Natural killer cell treated with Interleukin-12 subunit alpha and Interleukin-12 subunit beta and Interleukin-15 and Interleukin-18, amount 100 ng/mL, for 72 hours (primary cell): ENCODE measurements around the gene RFT1. TPM values are rescaled to one million over a fixed set of nuclear protein-coding genes. Genes with fewer than 3 reads are reported as not detected.

Experiments
- ATAC-seq, 2 donors: fragments of 150-1000 bp; cut with Tn5 transposase in 1 of 2; sonication (Bioruptor Pico), chemical (Tn5 transposase) in 1 of 2; 2 replicates each; pipeline ENCODE4 v1.10.0; 2021
- DNase-seq: peaks from one replicate; pipeline ENCODE4 v3.0.0; 2022; ENCODE audit warnings: low spot score
- H3K27ac Mint-ChIP-seq, 2 donors: 1 replicate in 1 of 2; 2 replicates in 1 of 2; pipeline ENCODE4 v1.8.0; 2022; ENCODE audit warnings: mixed read lengths in 2 of 2, mild to moderate bottlenecking in 1 of 2, moderate library complexity in 1 of 2
- H3K27me3 Mint-ChIP-seq, 2 donors: 1 replicate in 1 of 2; 2 replicates in 1 of 2; pipeline ENCODE4 v1.8.0; 2022; ENCODE audit warnings: mixed read lengths in 2 of 2
- H3K36me3 Mint-ChIP-seq: one replicate; pipeline ENCODE4 v1.8.0; 2022; ENCODE audit warnings: mixed read lengths
- H3K4me1 Mint-ChIP-seq, 2 donors: 1 replicate in 1 of 2; 2 replicates in 1 of 2; pipeline ENCODE4 v1.8.0; 2022; ENCODE audit warnings: low read depth in 2 of 2, mixed read lengths in 2 of 2, mild to moderate bottlenecking in 1 of 2
- H3K4me3 Mint-ChIP-seq: one replicate; pipeline ENCODE4 v1.8.0; 2022; ENCODE audit warnings: mixed read lengths
- H3K9me3 Mint-ChIP-seq: 2 replicates; pipeline ENCODE4 v1.8.0; 2022; ENCODE audit warnings: mixed read lengths
- total RNA-seq, 2 donors: library from RNA; stranded (reverse); gene quantifications; one replicate each; pipeline ENCODE4 v1.2.3, GENCODE V29; 2022

Gene RFT1
- total RNA-seq, 2 donors from 2014 or later = 33.1 to 51.6 TPM

DNA sequence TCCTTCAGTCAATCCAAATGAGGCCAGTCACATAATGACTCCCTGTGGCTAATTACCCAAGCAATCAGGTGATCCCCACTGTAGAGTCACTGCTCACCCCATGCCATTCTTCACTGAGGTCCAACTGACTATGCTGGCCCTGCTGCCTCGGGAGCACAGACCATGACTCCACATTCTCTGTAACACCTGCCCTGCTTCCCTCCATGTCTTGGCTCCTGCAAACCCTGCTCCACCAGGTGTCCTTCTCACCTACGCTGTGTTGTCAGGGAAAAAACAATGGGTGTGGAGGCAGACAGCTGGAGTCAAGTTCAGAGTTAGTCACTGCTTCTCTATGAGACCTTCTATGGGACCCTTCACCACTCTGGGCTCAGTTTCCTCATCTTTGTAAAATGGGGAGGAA is 78.3 kb downstream of the RFT1 start:
- no peaks in the 10 kb centered on the region for H3K9me3 Mint-ChIP-seq
- no peak overlapping the region for H3K27ac Mint-ChIP-seq
- no peaks in the 10 kb centered on the region for H3K27me3 Mint-ChIP-seq
- no peak for ATAC-seq
- no peak for DNase-seq
- peaks cover 7 to 11% of the 10 kb centered on the region in 2 donors for H3K4me1 Mint-ChIP-seq
- no peaks in the 10 kb centered on the region for H3K36me3 Mint-ChIP-seq
- H3K4me3 Mint-ChIP-seq = no peak overlapping the region

DNA sequence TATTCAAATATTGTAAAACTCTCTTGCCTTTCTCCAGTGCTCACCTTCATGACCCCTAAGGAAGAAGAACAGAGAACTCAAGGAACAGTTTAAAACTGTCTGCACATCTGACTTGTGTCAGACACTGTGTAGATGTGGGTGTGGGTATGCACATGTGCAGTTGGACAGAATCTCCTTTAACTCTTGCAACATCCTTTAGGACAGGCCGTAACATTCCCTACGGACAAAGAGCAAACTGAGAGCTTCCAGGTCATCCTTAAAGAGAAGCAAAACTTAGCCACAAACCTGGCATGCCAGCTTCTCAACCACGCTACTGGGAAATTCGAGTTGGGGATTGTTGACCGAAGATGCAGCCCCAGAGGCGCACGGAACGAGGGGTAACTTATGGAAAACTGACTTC is 80.2 kb downstream of the RFT1 start:
- H3K27me3 Mint-ChIP-seq = no peaks in the 10 kb centered on the region
- DNase-seq (no peak), ATAC-seq (no peak)
- H3K27ac Mint-ChIP-seq = no peak overlapping the region
- H3K9me3 Mint-ChIP-seq = no peaks in the 10 kb centered on the region
- H3K36me3 Mint-ChIP-seq = no peaks in the 10 kb centered on the region
- no peak overlapping the region for H3K4me3 Mint-ChIP-seq
- H3K4me1 Mint-ChIP-seq = peaks cover 7 to 15% of the 10 kb centered on the region in 2 donors

- H3K4me3 Mint-ChIP-seq = peak overlapping the region; percentile 89
- peak overlapping the region; percentile 75 to 76 for H3K27ac Mint-ChIP-seq
- no peaks in the 10 kb centered on the region for H3K36me3 Mint-ChIP-seq
- no peaks in the 10 kb centered on the region for H3K9me3 Mint-ChIP-seq
- H3K27me3 Mint-ChIP-seq = no peaks in the 10 kb centered on the region
- DNase-seq = peak; percentile 70
- peak; percentile 64 for ATAC-seq
- peaks cover 18 to 33% of the 10 kb centered on the region in 2 donors for H3K4me1 Mint-ChIP-seq
Measured at GRCh38 chr3:53046171-53047170, 83.8 kb downstream of the RFT1 start.

DNA sequence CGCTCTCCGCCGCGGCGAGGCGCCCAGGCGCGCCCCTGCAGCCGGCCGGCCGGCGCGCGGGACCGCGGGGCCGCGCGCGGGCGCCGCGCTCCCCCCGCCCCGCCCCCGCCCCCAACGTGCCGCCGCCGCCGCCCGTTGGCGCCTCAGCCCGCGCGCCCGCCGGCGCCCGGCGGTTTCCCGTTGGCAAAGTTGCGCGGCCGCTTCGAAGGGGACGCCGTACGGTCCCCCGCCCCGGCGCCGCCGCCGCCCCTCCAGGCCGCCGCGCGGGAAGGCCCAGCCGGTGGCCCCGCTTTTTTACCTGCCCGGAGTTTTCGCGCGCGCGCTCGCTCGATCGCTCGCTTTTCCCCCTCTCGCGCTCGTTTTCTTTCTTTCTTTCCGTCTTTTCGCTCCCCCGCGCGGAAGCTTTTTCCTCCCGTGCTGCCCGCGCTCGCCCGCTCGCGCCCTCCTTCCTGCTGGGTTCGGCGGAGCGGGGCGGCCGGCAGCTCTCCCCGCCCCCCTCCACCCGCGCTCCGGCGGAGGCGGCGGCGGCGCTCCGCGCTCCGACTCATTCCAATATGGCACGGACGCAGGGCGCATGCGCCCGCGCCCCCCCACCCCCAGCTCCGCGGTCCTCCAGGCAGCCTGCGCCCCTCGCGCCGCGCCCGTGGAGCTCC is 84.6 kb downstream of the RFT1 start, which contains the start of gene SFMBT1:
SFMBT1 (minus strand) TSS at position 556 of the 653 bp plus-strand sequence. CDS start 76,945 bp downstream, outside the sequence.
- peaks cover 18 to 33% of the 10 kb centered on the region in 2 donors for H3K4me1 Mint-ChIP-seq
- ATAC-seq (peak; percentile 77 to 83), DNase-seq (peak; percentile 72)
- H3K36me3 Mint-ChIP-seq = no peaks in the 10 kb centered on the region
- H3K27me3 Mint-ChIP-seq = no peaks in the 10 kb centered on the region
- peak within 1 kb of the TSS; percentile 88 to 91 for H3K27ac Mint-ChIP-seq
- H3K9me3 Mint-ChIP-seq = no peaks in the 10 kb centered on the region
- peak within 1 kb of the TSS; percentile 94 for H3K4me3 Mint-ChIP-seq

- Mint-ChIP-seq H3K4me1 (peaks cover 22 to 39% of the 10 kb centered on the region in 2 donors), H3K27me3 (no peaks in the 10 kb centered on the region), H3K4me3 (peak overlapping the region; percentile 94), H3K27ac (peak overlapping the region; percentile 88 to 91), H3K9me3 (no peaks in the 10 kb centered on the region), H3K36me3 (no peaks in the 10 kb centered on the region)
- ATAC-seq = peak; percentile 75 to 83
- DNase-seq = peak; percentile 73
Measured at GRCh38 chr3:53044711-53045517, 85.3 kb downstream of the RFT1 start.

- H3K27me3 Mint-ChIP-seq = no peaks in the 10 kb centered on the region
- peak overlapping the region; percentile 88 to 91 for H3K27ac Mint-ChIP-seq
- ATAC-seq (no peak), DNase-seq (no peak)
- H3K36me3 Mint-ChIP-seq = no peaks in the 10 kb centered on the region
- H3K4me1 Mint-ChIP-seq = peaks cover 22 to 39% of the 10 kb centered on the region in 2 donors
- no peaks in the 10 kb centered on the region for H3K9me3 Mint-ChIP-seq
- H3K4me3 Mint-ChIP-seq = peak overlapping the region; percentile 94
Measured at GRCh38 chr3:53044371-53044710, 85.9 kb downstream of the RFT1 start.

- Mint-ChIP-seq H3K36me3 (no peaks in the 10 kb centered on the region), H3K4me1 (peaks cover 26 to 43% of the 10 kb centered on the region in 2 donors), H3K9me3 (no peaks in the 10 kb centered on the region), H3K27me3 (no peaks in the 10 kb centered on the region), H3K4me3 (peak overlapping the region; percentile 94), H3K27ac (peak overlapping the region; percentile 88 to 91)
- DNase-seq (no peak), ATAC-seq (no peak)
Measured at GRCh38 chr3:53043738-53044137, 86.5 kb downstream of the RFT1 start.

GRCh38 chr3:53042651-53043050 is 87.6 kb downstream of the RFT1 start:
- H3K4me1 Mint-ChIP-seq = peaks cover 26 to 43% of the 10 kb centered on the region in 2 donors

DNA sequence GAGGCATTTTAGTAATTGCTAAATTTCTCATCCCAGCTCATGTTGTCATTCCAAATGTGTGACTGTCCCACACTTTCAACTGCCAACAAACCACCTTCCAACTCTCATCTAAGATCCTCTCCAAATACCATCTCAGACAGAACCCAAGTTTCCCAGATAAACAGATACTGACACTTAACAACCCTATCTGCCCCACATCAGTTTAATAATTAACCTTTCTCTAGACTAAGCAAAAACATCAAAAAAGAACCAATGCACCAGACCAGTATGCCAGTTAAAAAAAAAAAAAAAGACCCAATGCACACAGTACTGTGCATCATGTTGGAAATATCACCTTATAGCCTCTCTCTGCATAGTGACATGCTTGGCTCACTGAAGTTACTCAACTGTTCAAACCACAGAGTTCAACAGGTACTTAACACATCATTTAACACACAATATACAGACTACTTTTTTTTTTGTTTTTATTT is 89.8 kb downstream of the RFT1 start:
- Mint-ChIP-seq H3K27me3 (no peaks in the 10 kb centered on the region), H3K9me3 (no peaks in the 10 kb centered on the region), H3K36me3 (no peaks in the 10 kb centered on the region), H3K4me3 (no peak overlapping the region), H3K27ac (no peak overlapping the region), H3K4me1 (peaks cover 30 to 45% of the 10 kb centered on the region in 2 donors)
- ATAC-seq = no peak
- DNase-seq = no peak

More at GRCh38 chr3:53042651-53043050, 87.6 kb downstream of the RFT1 start:
- Mint-ChIP-seq H3K27me3 (no peaks in the 10 kb centered on the region), H3K9me3 (no peaks in the 10 kb centered on the region), H3K4me3 (no peak overlapping the region), H3K36me3 (no peaks in the 10 kb centered on the region), H3K27ac (no peak overlapping the region)
- no peak for ATAC-seq
- no peak for DNase-seq

DNA sequence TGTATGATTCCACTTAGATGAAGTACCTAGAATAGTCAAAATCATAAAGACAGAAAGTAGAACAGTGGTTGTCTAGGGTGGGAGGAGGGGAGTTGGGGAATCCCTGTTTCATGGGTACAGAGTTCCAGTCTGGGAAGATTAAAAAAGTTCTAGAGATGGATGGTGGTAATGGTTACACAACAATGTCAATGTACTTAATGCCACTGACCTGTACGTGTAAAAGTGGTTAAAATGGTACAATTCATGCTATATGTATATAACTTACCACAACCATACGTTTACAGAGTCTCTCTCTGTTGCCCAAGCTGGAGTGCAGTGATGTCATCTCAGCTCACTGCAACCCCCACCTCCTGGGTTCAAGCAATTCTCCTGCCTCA is 90.9 kb downstream of the RFT1 start:
- H3K27ac Mint-ChIP-seq = no peak overlapping the region
- no peak for DNase-seq
- no peaks in the 10 kb centered on the region for H3K27me3 Mint-ChIP-seq
- no peaks in the 10 kb centered on the region for H3K36me3 Mint-ChIP-seq
- H3K4me3 Mint-ChIP-seq = no peak overlapping the region
- peaks cover 26 to 40% of the 10 kb centered on the region in 2 donors for H3K4me1 Mint-ChIP-seq
- no peak for ATAC-seq
- H3K9me3 Mint-ChIP-seq = no peaks in the 10 kb centered on the region

GRCh38 chr3:53038679-53039375 is 91.4 kb downstream of the RFT1 start:
- H3K4me1 Mint-ChIP-seq = peaks cover 23 to 36% of the 10 kb centered on the region in 2 donors
- DNase-seq = no peak

More at GRCh38 chr3:53038679-53039375, 91.4 kb downstream of the RFT1 start:
- no peaks in the 10 kb centered on the region for H3K27me3 Mint-ChIP-seq
- H3K4me3 Mint-ChIP-seq = no peak overlapping the region
- H3K27ac Mint-ChIP-seq = no peak overlapping the region
- ATAC-seq = no peak
- no peaks in the 10 kb centered on the region for H3K9me3 Mint-ChIP-seq
- no peaks in the 10 kb centered on the region for H3K36me3 Mint-ChIP-seq
